A172 (cell line): ENCODE data around the gene NSRP1. TPM values are rescaled to one million over a fixed set of nuclear protein-coding genes. Genes with fewer than 3 reads are reported as not detected.
A peak's percentile ranks its signal among the peaks of the same experiment; 100 is the strongest.
"Not testable (repeated sequence)": the region's sequence is repeated elsewhere in the genome, so short reads cannot be mapped to it uniquely, and the experiment has no call there.

Experiments used
- DNase-seq: peaks from one replicate; pipeline ENCODE4 v3.0.0-alpha.2; 2015; ENCODE audit warnings: low spot score
- total RNA-seq: library from RNA; depleted of rRNA; stranded (reverse); fragments of >200 nt; shearing (Covaris generic); gene quantifications from 2 replicates; pipeline ENCODE4 v1.2.3, GENCODE V29; 2014; rRNA removed

NSRP1 gene
- 13.6 and 16.6 TPM in 2 replicates for total RNA-seq

- DNase-seq = peak; percentile 92
These were observed at the start of gene NSRP1 for GRCh38 chr17:30116661-30117551. Gene NSRP1 (plus strand): TSS chr17:30116816. CDS start chr17:30116844, 28 bp downstream.

GRCh38 chr17:30068465-30068864, 48.2 kb upstream of the NSRP1 start:
- DNase-seq = no peak

- no peak for DNase-seq
These were observed 42.4 kb upstream of the NSRP1 start for GRCh38 chr17:30074254-30074653.

- DNase-seq = no peak
These were observed 41.9 kb upstream of the NSRP1 start for GRCh38 chr17:30074730-30075129.

- no peak for DNase-seq
These were observed 33.8 kb upstream of the NSRP1 start for GRCh38 chr17:30082773-30083172.

GRCh38 chr17:30084788-30085187, 31.8 kb upstream of the NSRP1 start:
- no peak for DNase-seq

- DNase-seq = no peak
These were observed 29.7 kb upstream of the NSRP1 start for GRCh38 chr17:30086896-30087295.

GRCh38 chr17:30087431-30087830, 29.2 kb upstream of the NSRP1 start:
- not testable (repeated sequence) for DNase-seq

- no peak for DNase-seq
These were observed 25.4 kb upstream of the NSRP1 start for GRCh38 chr17:30091121-30091670.

GRCh38 chr17:30091771-30092170, 24.8 kb upstream of the NSRP1 start:
- DNase-seq = peak; percentile 85

- DNase-seq = no peak
These were observed 23.7 kb upstream of the NSRP1 start for GRCh38 chr17:30092886-30093285.

GRCh38 chr17:30093463-30094147, 23.0 kb upstream of the NSRP1 start:
- DNase-seq = peak; percentile 73

GRCh38 chr17:30095507-30096244, 20.9 kb upstream of the NSRP1 start:
- peak; percentile 81 for DNase-seq

- DNase-seq = no peak
These were observed 14.8 kb upstream of the NSRP1 start for GRCh38 chr17:30101686-30102390.

GRCh38 chr17:30103921-30104320, 12.7 kb upstream of the NSRP1 start:
- no peak for DNase-seq

- peak; percentile 77 for DNase-seq
These were observed 11.9 kb upstream of the NSRP1 start for GRCh38 chr17:30104575-30105339.

GRCh38 chr17:30112794-30113193, 3.8 kb upstream of the NSRP1 start:
- DNase-seq = no peak

- DNase-seq = peak; percentile 69
These were observed 3.4 kb upstream of the NSRP1 start for GRCh38 chr17:30113213-30113612.

GRCh38 chr17:30116345-30116660, 313 bp upstream of the NSRP1 start:
- no peak for DNase-seq

- no peak for DNase-seq
These were observed 1.1 kb downstream of the NSRP1 start for GRCh38 chr17:30117675-30118081.

- not testable (repeated sequence) for DNase-seq
These were observed 2.0 kb downstream of the NSRP1 start for GRCh38 chr17:30118635-30119034.
